SH-SY5Y (cell line): Measurements from ENCODE around the gene NKD1.

Experiments used
- GATA2 ChIP-seq: IDR thresholded peaks from 2 replicates; pipeline ENCODE4 v1.6.1; 2011; ENCODE audit warnings: mild to moderate bottlenecking, low read depth, low read length
- GATA3 ChIP-seq: IDR thresholded peaks from 2 replicates; pipeline ENCODE4 v1.6.1; 2011; ENCODE audit warnings: low read depth, mild to moderate bottlenecking, low read length, moderate library complexity

The NKD1 gene

DNA sequence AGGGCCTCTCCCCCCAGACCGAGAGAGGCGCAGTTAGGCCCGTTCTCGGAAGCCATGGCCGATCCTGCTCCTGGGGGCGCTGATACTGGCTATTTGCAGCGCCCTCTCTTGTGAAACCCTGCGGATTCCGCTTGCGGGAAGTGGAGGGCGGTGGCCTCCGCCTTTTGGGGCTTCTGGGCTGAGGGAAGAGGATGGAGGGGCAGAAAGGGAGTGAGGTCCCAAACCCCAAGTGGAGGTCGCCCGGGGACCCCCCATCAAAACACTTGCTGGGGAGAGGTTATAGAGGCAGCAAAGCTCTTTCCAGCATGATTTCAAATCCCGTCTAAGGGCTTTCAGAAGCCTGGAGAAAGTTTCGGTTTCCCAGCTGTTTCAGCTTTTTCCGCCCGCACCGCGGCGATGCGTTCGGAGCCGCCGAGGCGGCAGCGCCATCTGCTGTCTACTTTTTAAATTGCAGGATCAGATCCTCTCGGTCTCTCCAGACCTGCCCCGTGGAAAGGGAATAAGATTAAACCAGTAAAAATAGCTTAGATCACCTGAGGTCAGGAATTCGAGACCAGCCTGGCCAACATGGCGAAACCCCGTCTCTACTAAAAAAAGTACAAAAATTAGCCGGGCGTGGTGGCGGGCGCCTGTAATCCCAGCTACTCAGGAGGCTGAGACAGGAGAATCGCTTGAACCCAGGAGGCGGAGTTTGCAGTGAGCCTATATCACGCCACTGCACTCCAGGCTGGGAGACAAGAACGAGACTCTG lies 117.1 kb downstream of the NKD1 start:
- TF ChIP-seq GATA2 (no peak), GATA3 (no peak)

DNA sequence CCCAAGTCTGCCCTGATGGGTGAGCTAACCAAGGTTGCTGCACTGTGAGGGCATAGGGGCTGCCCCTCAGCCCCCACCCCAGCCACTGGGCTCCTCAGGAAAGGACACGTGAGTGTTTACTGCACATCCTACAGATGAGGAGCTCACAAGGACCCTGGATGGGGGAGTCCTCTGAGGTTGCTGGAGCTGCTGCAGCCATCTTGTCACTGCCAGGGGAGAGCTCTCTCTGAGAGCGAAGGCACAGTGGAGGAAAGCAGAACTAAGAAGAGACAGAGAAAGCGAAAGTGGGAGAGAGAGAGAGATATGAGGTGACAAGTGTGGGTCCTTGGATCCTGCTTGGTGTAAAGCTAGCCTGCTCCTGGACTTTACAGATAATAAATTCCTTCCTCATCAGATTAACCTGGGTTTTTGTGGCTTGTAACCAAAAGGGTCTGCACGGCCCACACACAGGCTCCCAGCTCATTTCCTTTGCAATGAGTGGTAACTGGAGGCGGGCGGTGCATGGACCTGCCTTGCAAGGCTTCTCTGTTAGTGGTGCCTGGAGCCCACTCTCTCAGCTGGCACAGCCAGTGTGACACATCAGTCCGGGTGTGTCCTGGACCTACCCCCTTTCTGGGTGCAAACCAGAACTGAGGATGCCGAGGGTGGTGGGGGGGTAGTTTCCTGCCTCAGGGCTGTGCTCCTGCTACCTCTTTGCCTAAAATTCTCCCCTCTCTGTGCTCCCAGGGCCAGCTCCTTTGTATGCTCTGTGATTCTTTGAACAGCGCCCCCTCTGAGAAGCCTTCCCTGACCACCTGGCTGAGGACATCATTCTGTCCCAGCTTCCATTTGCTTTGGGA lies 118.7 kb downstream of the NKD1 start:
- no peak for TF ChIP-seq GATA3
- TF ChIP-seq GATA2, result no peak

DNA sequence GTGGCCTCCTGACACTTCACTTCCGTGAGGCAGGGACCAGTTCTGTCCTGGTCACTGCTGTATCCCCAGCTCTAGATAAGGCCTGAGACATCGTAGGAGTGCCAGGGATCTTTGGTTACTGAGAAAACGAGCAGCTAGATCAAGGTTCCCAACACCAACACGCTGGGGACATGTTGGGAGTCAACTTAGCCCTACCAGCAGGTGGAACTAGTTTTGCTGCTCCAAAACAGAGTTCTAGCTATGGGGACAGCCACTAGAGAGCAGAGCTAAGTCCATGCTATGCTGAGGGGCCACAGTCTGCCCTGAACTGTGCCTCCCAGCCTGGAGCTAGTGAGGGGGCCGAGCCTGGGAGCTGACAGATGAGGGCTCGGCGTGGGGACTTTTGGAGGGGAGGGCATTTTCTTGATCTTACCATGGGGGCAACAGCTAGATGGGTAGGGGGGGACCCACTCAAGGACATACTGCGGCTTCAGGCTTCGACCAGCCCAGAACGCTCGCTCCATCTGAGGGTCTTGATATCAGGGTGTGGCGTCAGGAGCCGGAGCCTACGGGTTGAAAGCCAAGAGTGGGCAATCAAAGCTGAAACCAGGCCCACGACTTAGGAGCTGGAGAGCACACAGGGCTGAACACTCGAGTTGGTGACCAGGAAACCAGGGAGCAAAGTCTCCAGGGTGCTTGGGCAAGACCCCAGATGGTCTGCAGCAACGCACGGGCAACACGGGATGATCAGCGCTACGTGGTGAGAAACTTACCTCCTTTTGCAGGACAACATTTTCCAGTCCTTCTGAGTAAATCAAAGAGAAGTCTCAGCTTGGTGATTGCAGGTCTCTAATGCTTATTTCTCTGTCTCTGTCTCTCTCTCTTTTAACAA lies 119.5 kb downstream of the NKD1 start:
- no peak for TF ChIP-seq GATA3

DNA sequence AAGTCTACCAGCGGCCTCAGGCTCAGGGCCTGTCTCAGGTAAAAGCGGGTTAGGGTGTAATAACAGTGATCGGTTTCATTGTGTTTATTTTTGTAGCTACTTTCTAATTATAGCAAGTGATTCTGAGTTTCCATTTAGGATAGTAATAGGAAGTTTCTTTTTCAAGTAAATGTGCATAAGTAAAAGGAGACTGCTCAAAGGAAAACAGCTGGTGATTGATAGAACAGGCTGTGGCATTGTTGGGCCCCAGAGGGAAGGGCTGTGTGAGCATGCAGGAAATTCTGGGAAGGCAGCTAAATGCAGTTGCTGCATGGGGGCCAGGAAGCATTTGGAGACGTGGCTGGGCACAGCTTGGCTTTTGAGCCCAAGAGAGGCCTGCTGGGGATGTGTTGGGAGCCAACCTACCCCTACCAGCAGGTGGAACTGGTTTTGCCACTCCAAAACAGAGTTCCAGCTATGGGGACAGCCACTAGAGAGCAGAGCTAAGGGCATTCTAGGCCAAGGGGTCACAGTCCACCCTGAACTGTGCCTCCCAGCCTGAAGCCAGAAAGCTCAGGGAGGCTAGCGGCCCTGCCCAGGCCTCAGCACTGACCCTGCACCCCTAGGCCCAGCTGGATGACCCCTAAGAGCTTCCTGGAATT lies 120.3 kb downstream of the NKD1 start:
- TF ChIP-seq GATA2 (no peak), GATA3 (no peak)

DNA sequence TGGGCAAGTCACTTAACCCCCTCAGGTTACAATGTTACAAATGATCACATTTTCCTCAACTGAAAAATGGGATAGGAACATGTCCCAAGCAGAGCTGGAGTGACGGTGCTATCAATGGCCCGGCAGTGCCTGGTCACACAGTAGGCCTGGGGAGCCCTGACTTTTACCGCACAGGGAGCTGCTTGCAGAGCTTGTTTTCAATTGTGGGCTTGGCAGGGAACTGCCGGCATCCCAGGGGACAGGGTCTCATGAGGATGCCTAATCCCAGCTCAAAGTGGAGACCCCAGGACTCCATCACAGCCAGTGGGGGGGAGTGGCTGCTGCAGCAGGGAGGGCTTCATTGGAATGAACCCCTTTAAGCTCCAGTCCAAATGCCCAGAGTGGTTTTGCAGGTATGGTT lies 121.5 kb downstream of the NKD1 start:
- TF ChIP-seq GATA2 (no peak), GATA3 (no peak)

DNA sequence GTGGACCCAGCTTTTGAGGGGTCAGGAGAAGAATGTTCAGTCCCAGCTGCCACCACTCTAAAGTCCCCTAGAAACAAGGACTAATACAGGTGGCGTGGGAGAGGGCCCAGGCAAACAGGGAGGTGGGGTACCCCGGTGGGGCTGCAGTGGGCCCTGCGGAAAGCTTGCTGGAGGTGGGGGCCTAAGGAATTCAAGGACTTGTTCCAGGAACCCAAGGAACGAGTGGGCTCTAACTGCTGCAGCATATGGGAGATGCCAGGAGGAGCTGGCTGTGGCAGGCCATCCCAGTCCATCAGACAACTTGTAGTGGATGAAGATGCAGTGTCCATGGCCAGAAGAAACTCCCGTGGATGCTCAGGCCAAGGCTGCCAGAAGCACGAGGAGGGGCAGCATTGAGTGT lies 122.3 kb downstream of the NKD1 start:
- no peak for TF ChIP-seq GATA2
- TF ChIP-seq GATA3, result no peak

DNA sequence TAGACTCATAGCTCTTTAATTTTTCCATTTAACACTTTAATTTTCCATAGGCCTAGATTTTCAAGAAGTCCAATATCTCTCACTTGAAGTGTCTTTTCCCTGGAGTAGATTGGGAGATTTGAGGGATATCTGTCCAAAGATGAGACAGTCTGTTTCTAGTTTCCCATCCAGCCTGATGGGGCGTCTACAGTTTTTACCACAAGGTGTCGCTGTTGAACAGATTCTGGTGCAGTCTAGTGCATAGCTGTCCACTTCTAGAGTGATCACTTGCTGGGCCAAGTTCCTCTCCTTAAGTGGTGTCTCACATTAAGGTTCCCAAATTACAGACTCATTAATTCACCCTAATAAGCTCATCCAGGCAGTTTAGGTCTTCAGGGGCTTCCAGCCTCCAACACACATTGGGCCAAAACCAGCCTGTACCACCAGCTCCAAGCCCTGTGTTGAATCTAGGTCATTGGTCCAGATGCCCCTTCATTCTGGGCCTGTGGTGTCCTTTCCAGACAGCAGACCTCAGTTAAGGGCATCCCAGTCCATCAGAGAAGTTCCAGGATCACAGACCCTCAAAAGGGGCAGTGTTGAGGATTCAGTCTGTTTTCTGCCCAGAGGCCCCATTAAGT lies 123.6 kb downstream of the NKD1 start:
- TF ChIP-seq GATA2 (no peak), GATA3 (no peak)

DNA sequence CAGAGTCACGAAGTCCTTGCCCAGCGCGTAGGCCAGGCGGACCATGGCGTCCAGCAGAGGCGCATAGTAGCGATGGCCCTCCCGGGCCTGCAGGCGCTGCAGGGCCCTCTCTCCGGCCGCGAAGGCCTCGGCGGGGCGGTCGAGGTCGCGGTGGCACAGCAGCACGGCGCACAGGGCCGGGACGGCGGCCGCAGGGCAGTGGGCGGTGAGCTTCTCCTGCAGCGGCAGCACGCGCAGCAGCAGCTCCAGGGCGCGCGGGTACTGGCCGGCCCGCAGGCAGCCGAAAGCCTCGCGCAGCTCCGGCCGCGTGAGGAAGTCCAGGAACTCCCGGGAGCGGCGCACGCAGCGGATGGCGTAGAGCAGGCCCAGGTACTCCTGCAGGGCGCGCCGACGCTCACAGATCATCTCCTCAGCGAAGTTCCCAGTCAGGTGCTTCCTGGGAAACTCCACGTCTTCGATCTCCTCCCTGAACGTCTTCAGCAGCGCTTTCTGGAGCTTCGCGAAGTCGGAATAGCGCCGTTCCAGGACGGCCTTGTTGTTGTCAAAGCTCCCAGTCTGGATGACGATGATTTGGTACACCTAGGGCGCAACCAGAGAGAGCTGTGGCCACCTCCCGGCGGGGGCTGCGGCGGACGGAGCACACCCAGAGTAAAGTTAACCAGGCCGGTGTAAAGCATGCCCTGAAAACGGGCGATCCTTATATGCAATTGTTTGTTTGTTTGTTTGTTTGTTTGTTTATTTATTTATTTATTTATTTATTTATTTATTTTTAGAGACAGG lies 125.5 kb downstream of the NKD1 start:
- TF ChIP-seq GATA2, result no peak
- TF ChIP-seq GATA3, result no peak

DNA sequence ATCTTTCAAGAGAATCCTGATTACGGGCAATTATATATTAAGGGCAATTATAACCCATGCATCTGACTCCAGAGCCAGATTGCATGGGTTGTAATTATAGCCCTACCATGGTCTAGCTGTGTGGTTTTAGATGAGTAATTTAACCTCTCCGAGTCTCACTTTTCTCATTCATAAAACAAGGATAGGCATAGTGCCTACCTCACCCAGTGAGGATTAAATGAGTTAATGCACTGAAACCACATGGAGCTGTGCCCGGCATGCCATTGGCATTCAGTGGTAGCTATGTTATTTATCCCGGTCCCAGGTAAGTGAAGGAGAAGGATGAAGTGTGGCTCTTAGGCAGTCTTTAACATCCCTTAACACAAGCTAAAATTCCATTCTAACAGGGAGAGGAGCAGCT lies 126.6 kb downstream of the NKD1 start:
- no peak for TF ChIP-seq GATA2

DNA sequence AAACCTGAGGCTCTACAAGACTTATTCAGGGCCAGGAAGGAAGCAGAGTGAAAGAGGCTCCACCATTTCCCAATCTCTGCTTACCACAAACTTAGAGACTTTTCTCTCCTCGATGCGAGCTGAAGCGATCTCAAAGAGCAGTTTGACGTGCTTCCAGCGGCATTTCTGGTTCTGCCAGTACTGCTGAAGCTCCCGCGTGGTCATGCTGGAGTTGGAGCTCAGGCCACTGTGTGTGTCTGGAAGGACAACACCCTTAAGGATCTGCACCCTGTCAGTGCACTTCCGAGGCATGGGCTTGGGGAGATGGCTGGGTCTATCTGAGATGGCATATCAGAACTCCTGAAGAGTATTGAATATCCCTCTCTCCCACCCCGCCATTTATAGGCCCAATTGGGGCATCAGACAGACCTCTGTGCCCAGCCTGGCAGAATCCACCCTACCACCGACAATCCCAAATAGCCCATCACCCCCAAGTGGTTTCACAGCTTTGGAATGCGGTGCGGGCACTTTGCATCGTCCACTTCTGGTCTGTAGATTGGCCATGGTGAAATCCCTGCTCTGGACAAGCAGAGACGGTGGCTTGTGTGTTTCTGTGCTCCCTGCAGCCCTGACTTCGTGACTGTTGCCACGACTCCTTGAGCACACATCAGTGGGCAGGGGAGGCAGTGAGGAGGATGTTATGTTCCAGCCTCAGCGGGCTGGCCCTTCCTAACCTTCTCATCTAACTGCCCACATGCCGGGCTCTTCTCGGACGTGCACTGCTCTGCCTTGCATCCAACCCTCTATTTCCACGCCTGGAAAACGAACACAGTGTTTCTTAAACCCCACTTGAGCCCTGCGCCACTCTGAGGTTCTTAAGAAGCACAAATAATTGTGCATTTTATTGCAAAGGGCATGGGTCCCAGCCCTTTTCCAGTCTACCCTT lies 127.8 kb downstream of the NKD1 start:
- TF ChIP-seq GATA2, result no peak
- no peak for TF ChIP-seq GATA3

DNA sequence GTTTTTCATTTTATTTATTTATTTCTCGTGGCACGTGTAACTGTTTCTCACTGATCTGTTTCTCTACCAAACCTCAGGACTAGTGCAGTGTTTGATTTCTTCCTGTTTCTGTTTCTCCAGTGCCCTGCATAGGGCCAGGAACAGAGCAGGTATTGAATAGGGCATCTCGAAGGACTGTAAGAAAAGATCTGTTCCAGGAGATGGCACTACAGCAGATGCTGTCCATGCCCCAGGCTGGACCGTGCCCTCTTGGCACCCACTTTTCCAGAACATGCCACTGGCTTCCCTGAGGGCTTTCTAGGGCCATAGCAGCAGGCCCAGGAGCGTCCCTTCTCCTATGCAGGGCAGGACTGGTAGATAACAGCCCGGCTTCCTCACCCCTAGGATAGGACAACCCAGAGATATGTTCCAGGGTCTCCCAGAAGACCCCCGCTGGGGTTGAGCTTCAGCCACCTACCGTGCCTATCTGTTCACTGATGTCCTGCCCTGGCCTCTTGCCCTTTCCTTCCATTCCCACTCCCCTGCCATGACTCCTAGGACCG lies 128.6 kb downstream of the NKD1 start:
- TF ChIP-seq GATA2 (no peak), GATA3 (no peak)

DNA sequence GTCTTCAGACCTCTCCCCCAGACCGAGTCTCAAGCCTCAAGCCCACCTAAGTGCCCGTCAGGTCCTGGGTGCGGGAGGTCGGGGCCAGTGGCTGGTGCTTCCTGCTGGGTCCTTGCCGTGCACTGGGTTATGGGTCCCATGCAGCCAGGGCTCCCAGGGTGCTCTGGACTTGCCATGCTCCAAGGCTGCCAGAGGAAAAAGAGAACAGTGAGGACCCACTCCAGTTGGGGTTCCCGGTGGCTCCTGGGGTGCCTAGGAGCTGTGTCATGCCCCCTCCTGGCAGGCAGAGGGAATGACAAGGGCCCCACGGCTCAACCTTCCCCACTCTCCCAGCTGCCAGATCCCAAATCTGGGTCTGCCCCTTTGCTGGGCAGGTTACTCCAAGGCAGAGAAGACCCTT lies 129.2 kb downstream of the NKD1 start:
- TF ChIP-seq GATA2 (no peak), GATA3 (no peak)
